Occipital lobe (tissue), 2 donors: ENCODE measurements around the gene FADS3. TPM values are rescaled to one million over a fixed set of nuclear protein-coding genes. Genes with fewer than 3 reads are reported as not detected.

Source experiments
- DNase-seq: peaks from one replicate; lab custom pipeline; 2025; lab: John Stamatoyannopoulos, UW
- total RNA-seq: library from RNA; depleted of rRNA; stranded (reverse); fragments of >200 nt; gene quantifications from one replicate; pipeline ENCODE4 v1.2.3, GENCODE V29; 2014

The FADS3 gene
- total RNA-seq, 1 donor from 2014 or later, result 34.0 TPM

DNA sequence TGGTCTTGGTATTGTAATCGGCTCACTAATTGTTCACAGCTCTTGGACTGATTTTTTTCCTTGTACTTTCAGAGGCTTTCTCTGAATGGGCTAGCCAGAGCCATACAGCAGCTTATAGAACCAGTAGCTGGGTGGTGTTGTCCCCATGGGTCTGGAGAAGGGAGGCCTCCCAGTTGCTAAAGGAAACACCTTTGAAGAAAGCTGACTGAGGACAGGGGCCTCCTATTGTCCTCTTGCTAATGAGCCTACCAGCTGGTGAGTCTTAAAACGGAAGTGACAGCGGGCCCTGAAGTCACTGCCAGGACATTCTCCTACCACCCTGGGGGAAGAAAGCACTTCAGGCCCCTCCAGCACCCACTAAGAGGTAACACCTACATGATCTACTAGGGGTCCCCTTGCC is 9.9 kb downstream of the FADS3 start:
- DNase-seq, result no peak

DNA sequence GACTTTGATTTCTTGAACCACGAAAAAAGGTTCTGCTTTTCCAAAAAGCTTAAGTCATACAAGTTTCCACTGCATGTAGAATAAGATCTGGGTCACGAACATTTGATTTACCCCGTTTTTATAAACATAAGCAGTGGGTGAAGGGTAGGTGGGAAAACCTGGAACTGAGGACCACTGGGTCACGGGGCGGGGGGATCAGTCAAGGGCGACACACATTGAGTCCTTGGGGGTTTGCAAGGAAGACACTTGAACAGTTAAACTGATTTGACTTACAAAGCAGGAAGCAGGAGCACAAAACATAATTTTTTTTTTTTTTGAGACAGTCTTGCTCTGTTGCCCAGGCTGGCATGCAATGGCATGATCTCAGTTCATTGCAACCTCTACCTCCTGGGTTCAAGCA is 10.9 kb downstream of the FADS3 start:
- DNase-seq, result no peak

DNA sequence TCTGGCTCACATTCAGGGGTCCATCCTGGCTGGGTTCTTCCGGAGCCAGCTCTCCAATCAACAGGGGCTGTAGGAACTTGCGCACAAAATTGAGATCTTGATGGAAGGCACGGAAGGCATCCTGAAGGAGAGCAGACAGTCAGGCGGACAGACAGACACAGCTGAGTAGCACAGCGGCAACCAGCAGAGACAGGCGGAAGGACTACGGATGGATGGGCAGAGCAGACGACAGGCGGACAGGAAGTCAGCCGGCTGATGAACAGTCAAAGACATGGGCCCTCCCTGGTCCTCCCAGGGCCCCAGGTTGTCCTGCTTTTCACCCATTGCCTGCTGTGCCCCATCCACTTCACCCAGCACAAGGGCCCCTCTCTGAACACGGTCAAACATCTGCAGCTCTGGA is 11.3 kb downstream of the FADS3 start:
- no peak for DNase-seq

DNA sequence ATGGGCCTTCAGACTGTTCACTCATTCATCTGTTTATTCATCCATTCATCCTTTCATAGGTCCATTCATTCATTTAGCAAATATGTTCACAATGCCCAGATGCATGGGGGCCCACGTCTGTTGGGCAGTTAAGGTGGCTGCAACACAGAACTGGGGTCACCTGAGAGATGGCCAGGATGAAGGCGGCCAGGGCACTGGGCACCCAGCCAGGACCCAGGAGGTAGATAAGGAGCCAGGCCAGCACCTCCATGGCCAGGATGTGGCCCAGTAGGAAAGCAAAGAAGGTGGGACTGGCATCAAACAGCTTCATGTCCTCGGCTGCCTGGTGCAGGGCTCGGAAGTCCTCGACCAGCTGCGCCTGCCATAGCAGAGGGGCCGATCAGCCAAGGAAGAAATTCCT is 12.2 kb downstream of the FADS3 start:
- DNase-seq, result no peak

DNA sequence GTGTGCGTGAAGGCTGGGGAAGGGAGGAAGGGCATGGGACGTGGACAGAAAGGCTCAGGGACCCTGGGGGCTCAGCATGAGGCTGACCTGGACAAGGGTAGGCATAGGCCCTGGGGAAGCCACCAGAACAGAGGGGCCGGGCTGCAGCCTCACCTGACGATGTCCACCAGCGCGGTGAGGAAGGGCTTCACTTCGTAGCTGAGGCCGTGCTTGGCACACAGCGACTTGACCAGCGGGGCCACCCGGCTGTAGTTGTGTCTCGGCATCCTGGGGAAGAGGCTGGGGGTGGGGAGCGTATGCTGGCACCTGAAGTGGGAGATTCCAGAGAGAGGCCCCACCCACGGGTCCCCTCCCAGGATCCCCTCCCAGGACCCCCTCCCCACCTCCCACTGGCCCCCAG is 15.6 kb downstream of the FADS3 start:
- DNase-seq, result no peak

DNA sequence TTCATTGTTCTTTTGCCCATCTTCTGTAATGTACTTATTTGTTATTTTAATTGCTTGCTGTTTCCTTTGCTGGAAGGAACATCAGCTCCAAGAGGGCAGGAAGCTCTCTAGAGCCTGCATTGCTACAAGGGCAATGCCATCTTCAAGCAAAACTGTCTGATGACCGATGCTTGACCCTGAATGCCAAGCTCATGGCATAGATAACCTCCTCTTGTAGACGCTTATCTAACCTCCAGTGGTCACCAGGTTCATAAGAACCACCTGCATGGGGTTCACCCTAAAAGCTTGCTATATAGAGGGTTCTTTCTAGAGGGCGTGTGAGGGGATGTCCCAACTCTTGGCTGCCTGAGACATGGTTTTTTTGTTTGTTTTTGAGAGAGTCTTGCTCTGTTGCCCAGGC is 16.5 kb downstream of the FADS3 start:
- DNase-seq, result no peak

DNA sequence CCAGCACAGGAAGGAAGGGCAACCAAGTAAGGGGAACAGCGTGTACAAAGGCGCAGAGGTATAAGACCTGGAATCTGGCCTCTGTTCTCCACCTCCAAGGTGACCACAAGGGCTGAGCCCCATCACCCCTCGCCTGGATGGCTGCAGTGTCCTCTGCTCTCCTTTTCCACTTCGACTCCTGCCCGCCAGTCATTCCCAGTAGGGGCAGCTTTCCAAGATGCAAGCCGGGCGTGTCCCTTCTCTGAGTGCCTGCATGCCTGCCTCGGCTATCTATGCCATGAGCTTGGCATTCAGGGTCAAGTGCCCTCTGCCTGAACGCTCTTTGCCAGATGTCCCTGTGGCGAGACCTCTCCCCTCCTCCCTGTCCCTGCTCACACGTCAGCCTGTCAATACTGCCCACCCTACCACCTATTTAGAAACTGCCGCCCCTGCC is 17.0 kb downstream of the FADS3 start:
- DNase-seq, result no peak

DNA sequence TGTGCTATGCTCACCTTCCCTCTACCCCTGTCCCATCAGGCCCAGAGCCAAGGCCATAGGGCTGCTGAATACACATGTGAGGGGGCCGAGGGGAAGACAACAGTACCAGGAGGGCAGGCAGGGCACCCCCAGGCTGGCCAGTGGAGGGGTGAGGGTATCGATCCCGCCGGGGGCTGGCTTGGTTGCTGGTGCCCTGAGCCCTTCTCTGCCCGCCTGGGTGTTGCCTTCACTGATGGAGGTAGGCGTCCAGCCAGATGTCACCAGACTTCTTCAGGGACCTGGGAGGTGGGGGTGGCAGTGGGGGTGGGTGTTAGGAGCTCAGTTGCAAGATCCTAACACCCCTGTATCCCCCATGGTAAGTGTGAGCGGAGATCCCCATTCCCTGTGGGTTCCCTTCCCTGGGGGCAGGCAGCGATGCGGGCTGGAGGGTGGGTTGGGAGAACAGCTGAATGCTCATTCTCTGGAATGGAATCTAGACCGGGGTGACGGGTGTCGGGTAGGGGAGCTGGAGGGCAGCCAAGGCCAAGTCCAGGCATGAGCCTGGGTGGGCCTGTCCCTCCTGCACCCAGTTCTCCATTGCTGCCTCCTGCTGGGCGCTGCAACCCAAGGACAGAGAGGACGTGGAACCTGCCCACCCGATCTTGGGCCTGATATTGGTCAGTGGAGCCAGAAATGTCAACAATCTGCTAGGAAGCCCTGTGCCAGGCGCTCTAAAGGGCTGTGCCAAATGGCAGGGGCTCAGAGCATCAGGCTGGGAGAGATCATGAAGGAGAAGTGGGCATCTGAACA is 17.6 kb downstream of the FADS3 start:
- DNase-seq, result no peak

DNA sequence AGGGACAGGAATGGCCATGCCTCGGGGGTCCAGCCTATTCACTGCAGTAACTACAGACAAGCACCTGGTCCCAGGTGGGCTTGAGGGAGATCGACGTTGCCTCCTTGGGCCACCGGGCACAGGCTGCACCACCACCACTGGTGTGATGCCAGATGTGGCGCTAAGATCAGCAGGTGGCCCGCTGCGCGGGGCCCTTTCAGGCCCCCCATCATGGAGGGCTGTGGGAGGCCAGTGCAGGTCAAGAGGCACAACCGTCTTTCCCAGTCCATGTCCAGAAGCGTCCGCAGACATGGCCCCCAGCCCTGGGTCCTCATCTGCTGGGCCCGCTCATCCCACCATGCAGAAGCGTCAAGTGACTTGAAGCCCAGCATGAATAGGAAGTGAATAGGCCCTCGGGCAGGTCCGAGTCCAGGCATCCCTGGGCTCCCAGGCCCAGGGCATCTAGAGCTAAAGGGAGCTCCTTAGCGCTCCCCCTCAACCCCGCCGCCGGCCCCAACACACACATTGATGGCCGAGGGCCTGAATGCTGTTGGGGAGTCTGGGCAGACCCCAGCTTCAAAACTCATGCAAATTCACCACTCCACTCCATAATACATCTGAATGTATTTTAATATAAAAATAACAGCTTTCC is 18.3 kb downstream of the FADS3 start:
- DNase-seq, result no peak

DNA sequence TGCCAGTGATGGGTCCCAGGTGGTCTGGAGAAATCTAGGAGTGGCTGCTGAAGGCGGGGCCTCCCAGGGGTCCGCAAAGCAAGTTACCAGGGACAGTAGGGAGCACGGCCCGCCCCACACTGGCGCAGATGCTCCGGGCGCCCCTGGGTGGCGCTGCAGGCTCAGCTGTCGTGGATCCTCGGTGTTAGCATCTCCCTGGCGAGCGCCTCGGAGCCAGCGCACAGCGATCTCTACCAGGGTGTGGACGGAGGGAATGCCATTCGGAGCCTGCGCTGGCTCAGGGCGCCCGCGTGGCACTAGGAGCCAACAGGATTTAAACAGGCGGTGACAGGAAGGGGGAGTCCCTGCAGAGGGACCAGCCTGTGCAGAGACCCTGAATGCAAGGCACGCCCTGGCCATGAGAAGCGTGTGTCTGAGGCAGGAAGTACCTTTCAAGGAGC is 20.2 kb downstream of the FADS3 start:
- DNase-seq, result peak; percentile 51

DNA sequence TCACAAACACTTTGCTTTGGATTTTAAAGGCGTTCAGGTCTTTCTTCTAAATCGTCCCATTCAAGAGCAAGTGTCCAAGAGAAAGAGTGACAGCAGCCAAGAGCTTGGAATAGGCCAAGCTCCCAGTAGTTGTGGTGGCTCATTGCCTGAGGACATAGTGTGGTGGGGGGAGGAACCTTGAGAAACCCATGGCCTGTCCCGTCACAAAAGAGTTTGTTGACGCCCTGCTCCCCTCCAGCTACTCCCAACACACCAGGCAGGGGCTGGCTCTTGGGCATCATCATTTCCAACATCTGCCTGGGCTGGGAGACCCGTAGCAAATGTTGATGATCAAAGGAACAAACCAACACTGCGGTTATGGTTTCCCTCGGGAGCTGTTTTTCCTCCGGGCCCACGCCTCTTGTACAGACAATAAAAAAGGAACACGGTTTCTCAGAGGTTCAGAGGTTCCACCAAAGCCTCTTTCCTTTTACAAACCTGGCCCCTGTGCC is 20.8 kb downstream of the FADS3 start:
- no peak for DNase-seq

DNA sequence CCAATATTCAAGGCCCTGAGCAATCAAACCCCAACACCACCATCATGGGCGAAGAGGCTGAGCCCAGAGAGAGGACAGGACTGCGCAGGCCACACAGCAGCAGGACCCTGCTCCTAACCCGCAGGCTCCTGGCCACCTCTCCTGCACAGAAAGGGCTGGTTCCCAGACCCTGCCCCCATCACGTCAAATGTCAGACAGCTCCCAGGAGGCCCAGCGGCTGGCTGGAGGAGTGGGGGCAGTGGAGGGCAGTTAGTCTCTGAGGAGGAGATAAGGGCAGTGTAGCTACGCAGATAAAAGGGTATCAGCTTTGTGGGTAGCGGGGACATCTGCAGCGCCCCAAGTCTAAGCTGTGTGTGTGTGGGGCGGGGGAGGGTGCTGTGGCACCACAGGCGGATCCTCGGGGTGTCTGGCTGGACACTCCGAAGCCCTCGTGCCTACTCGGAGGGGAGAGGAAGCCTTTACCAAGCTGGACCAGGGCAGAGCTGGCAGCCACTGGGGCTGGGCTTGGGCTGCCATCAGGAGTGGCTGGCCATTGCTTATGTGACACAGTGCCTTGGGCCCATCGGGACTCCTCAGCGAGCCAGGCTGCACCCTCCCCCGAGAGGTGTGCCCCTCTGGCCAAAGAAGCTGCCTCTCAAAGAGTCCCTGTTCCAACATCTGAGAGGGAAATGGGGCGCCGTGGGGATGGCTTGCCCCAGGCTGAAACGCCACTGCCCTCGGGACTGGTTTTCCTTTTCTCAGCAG is 21.5 kb downstream of the FADS3 start:
- no peak for DNase-seq

DNA sequence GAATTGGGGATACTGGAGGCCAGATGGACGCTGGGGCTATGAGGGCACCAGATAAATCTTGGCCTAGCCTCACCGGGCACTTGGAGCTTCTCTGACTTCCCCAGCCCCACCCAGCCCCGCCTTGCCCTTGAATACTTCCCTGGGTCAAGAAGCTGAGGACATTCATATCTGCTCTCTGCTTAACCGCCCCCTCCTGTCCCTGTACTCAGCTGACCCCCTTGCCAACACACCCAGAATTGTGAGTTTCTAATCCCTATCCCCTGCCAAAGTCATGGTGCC is 22.0 kb downstream of the FADS3 start:
- DNase-seq, result no peak

DNA sequence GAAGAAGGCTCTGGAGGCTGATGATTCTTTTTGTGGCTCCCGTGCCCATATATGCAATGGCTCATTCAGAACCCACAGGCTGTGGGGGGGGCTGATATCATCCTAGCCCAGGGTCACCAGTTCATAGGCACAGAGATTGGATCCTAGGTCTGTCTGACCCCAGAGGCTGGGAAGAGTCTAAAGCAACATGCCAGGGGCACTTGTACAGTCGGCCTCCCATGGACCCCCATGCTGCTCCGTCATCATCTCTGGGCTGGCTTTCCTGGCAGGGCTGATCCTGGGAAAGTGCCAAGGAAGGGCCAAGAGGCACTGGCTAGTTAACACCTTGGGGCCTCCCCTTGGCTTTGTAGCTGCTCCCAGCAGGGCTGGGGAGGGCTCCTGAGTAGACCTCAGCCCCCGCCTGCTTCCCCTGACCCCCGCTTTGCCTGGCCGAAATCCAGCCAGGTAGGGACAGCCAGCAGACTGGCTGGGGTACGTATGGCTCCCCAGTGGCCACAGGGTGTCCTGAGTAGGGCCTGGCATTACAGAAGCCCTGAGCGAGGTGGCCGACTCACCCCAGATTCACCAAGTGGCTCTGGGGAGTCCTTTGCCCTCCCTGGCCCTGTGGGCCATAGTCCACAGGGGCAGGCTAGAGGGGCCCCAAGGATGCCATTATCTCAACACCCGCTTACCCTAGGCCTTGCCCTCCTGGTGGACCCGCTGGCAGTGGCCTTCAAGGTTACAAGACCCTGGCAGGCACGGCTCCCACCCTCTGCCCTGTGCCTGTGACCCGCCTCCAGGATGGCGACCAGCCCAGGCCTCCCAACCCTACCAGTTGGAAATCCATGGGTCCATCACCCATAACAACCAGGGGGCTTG is 22.5 kb downstream of the FADS3 start:
- DNase-seq, result no peak

DNA sequence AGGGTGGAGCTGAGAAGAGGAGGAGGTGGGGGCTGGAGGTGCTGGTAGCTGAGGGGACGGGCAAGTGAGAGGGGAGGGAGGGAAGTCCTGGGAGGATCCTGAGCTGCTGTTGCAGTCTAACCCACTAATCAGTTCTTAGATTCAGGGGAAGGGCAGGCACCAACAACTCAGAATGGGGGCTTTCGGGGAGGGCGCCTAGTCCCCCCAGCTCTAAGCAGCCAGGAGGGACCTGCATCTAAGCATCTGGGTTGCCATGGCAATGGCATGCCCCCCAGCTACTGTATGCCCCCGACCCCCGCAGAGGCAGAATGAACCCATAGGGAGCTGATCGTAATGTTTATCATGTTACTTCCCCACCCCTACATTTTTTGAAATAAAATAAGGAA is 24.4 kb downstream of the FADS3 start:
- DNase-seq, result no peak

DNA sequence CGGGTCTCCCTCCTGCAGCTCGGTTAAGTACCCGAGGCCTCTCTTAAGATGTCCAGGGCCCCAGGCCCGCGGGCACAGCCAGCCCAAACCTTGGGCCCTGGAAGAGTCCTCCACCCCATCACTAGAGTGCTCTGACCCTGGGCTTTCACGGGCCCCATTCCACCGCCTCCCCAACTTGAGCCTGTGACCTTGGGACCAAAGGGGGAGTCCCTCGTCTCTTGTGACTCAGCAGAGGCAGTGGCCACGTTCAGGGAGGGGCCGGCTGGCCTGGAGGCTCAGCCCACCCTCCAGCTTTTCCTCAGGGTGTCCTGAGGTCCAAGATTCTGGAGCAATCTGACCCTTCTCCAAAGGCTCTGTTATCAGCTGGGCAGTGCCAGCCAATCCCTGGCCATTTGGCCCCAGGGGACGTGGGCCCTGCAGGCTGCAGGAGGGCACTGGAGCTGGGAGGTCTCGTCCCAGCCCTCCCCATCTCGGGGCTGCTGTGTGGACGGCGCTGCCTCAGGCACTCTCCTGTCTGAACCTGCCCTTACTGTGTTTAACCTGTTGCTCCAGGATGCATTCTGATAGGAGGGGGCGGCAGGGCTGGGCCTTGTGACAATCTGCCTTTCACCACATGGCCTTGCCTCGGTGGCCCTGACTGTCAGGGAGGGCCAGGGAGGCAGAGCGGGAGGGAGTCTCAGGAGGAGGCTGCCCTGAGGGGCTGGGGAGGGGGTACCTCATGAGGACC is 25.0 kb downstream of the FADS3 start:
- DNase-seq, result no peak

DNA sequence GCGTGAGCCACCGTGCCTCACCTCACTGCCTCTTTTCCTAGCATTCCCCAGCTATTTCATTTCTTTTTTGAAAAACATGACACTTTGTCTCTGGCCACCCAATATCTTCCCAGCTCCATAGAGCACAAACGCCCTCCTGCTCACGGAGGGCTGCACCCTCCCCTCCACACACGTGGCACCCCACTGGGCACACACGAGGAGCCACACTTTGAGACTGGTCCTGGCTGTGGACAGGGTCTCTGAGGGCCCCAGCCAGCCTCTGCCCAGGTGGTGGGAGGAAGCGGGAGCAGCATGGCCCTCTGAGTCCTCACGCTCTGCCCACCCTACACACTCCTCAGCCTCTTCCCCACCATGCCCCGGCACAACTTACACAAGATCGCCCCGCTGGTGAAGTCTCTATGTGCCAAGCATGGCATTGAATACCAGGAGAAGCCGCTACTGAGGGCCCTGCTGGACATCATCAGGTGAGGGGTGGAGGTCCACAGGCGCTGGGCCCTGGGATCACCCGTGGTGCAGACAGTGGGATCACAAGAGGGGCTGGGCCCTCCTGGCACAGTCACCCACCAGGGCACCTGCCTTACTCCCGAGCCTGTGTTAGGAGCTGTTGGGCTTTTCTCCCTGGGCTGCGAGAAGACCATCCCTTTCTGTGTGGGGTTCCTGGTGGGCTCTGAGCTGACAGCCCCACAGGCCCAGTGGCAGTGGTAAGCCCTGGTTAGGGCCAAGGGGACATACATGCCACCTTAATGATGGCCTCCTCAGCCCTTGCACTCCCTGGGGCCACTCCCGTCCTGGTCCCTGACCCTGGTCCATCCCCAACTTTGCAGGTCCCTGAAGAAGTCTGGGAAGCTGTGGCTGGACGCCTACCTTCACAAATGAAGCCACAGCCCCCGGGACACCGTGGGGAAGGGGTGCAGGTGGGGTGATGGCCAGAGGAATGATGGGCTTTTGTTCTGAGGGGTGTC is 26.2 kb downstream of the FADS3 start:
- DNase-seq, result no peak

DNA sequence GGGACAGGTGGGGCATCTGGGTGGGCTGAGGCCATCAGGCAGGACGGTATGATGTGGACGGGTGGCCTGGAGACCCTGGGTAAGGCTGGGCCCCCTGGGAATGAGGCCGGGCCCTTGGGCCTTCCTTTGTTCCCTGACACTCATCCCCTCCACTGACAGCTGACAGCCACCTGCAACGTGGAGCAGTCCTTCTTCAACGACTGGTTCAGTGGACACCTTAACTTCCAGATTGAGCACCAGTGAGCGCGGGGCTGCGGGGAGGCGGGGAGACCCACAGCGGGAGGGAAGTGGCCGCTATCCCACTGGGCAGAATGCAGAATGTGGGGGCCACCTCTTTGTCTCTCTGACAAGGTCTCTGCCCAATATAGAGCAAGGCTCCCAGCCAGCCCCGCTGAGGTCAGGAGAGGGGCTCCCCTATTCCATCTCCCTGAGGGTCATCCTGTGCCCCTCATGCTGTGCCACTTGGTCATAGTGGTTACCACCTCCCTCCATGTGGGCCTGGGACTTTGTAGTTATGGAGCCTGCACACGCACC is 27.7 kb downstream of the FADS3 start:
- DNase-seq, result no peak

DNA sequence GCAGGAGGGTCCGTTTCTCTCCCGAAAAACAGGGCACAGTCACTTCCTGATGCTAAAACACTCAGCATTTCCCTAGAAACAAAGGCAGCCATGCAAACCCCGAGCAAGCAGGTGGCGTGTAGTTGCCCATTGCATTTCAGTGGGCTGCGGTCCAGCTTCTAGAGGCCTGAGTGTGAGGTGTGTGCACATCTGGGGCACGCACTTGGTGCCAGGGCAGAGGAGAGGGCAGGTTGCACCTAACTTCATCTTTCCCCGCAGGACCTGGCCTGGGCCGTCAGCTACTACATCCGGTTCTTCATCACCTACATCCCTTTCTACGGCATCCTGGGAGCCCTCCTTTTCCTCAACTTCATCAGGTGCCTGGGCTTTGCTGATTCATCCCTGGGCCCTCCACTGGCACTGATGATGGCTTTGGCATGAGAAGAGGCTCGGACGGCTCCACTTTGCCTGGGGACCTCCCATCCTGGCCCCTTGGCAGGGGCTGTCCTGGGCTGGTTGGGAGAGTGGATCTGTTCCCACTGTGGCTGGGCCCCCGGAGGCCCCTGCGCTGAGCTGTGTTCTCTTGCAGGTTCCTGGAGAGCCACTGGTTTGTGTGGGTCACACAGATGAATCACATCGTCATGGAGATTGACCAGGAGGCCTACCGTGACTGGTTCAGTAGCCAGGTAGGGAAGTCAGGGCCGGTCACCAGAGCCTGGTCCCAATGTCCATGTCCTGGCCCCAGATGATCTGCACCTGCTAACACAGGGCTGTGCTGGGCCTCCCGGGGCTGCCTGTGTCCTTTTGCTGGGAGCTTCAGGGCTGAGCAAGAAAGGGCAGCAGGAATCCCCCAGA is 28.4 kb downstream of the FADS3 start:
- DNase-seq, result no peak
